Right lobe of liver (tissue), 4 donors: ENCODE results near the gene TBXAS1.

Experiments used
- POLR2A ChIP-seq: fragments of 450-650 bp; IDR thresholded peaks from one replicate; pipeline ENCODE4 v1.6.1; 2017; ENCODE audit warnings: antibody characterized with exemption, mild to moderate bottlenecking
- TF ChIP-seq, protein P1 (sequence below), 4 donors: fragments of 200-600 bp in 3 of 4; fragments of 450-650 bp in 1 of 4; IDR thresholded peaks; one replicate each; pipeline versions ENCODE4 v1.5.1 to v1.8.0; 2016 to 2022; ENCODE audit warnings: antibody characterized with exemption in 4 of 4, mild to moderate bottlenecking in 2 of 4
- donor health status: DM: no; HTN: no; CAD: no.
- donor health status: DM: no; HTN: no; CAD: no.
- donor health status: DM: no; HTN: yes; CAD: no.

DNA sequence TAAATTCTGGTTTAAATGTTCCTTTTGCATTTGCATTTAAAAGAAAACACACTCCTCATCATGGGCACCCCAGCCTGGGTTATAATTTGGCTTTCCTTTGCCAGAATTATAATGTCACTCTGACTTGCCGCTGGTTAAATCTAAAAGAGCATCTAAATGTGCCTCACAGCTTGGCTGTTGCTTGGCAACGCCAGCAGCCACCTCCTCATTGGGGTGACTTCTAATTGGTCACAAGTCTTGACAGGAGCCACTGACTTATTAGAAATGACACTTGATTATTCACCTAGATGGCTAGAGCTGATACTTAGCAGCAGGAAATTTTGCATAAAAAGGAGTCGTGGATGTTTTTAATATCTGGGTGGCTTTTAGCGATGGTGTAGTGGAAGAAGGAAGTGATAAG lies 114.3 kb downstream of the TBXAS1 start:
- no peak for TF ChIP-seq POLR2A
- TF ChIP-seq, protein P1, sequence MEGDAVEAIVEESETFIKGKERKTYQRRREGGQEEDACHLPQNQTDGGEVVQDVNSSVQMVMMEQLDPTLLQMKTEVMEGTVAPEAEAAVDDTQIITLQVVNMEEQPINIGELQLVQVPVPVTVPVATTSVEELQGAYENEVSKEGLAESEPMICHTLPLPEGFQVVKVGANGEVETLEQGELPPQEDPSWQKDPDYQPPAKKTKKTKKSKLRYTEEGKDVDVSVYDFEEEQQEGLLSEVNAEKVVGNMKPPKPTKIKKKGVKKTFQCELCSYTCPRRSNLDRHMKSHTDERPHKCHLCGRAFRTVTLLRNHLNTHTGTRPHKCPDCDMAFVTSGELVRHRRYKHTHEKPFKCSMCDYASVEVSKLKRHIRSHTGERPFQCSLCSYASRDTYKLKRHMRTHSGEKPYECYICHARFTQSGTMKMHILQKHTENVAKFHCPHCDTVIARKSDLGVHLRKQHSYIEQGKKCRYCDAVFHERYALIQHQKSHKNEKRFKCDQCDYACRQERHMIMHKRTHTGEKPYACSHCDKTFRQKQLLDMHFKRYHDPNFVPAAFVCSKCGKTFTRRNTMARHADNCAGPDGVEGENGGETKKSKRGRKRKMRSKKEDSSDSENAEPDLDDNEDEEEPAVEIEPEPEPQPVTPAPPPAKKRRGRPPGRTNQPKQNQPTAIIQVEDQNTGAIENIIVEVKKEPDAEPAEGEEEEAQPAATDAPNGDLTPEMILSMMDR (IDR thresholded peaks at IDR 0.05): no peak
